Measurements from ENCODE around the gene SLC35F3.
"Not testable (repeated sequence)": the region's sequence is repeated elsewhere in the genome, so short reads cannot be mapped to it uniquely, and the experiment has no call there.

The SLC35F3 gene

DNA sequence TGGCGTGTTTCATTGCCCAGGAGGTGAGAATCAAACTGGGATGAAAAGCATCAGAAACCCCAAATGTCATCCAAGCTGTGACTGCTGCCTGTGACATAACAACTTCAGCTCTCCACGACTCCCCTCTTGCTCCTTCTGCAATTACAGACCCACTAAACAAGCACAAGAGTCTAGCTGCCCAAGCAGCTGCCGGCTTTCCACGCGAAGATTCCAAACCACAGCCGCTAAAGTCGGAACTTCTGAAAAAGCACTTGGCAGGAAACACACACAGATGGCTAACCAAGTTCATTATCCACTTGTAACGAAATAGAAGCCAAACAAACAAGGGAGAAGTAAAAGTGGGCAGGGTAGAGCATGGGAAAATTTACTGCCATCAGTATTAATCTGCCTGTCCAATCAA lies 198.1 kb downstream of the SLC35F3 start:
- no peak for DNase-seq (ENCODE audit: low read depth in 3 of 3, low spot score in 1 of 3)

DNA sequence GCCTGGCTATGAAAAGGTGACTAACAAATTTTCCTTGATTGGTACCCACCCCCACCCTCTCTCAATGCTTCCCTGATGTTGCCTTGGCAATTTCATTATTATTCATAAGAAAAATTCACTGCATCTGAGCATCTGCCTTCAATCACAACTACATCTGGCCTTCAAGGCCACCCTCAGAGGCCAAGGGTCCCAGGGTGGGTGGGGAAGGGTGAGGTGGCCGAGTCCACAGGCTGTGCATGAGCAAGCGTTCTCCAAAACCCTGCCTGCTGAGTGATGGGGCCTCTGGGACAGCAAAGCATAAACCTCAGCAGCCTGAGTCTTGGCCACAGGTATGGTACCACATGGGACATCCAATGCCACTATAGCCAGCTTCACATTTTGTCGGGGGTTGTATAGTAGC lies 198.7 kb downstream of the SLC35F3 start:
- no peak for DNase-seq (ENCODE audit: low read depth in 3 of 3, low spot score in 1 of 3)

DNA sequence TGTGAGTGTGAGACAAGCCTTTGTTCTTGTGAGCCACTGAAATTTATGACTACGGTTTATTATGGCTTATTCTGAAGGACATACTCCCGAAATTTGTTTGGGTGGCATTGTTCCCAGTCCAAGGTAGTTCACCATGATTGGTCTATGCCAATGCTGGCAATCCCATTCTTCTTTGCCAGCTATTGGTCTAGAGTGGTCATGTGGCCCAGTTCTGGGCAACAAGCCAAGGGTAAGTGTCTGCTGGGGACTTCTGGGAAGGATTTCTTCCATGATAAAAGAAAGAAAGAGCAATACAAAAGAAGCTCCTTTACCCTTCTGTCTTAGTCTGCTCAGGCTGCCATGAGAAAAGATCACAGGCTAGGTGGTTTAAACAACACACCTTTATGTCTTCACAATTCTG lies 201.6 kb downstream of the SLC35F3 start:
- no peak for DNase-seq (ENCODE audit: low read depth in 3 of 3, low spot score in 1 of 3)

DNA sequence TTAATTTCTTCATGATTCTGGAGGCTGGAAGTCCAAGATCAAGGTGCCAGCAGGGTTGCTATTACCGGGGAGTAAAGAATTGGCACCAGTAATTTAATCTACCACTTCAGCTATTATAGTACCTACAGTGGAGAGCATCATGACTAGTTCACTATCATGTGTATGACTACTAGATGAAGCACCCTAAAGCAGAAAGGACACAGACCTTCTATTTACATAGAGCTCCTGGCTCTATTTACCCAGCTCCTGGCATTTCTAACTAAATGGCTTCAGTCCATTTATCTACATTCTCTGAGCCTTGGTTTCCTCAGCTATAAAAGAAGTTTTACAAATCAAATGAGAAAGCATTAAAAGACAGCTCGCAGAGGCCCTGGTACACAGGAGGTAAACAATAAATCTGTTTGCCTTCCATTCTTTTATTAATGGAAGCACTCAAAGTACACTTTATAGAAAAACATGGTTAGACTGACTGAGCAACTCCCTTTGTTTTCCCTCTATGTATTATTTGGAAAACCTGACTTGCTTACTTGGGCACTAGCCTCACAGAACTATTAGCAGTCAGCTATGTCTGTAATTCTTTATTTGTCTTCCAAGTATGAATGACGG lies 203.0 kb downstream of the SLC35F3 start:
- no peak for DNase-seq (ENCODE audit: low read depth in 3 of 3, low spot score in 1 of 3)

DNA sequence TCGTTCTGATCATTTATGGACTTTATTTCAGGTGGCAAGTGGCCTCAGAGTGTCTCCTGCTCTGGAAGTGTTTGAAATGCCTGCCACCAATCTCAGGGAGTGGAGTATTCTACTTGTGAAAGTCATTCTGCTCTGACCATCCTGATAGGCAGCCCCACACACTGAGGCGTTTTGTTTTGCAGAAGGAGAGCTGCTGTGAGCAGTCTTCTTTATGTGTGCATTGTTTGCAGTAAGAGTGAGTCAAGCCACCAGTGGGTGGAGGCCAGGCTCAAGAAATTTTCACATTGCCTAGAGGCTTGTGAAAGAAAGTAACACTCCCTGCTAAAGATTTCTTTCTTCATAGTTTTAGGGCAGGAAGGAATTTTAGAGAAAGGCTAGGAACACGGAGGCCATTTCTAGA lies 204.4 kb downstream of the SLC35F3 start:
- DNase-seq (ENCODE audit: low read depth in 3 of 3, low spot score in 1 of 3), result no peak

DNA sequence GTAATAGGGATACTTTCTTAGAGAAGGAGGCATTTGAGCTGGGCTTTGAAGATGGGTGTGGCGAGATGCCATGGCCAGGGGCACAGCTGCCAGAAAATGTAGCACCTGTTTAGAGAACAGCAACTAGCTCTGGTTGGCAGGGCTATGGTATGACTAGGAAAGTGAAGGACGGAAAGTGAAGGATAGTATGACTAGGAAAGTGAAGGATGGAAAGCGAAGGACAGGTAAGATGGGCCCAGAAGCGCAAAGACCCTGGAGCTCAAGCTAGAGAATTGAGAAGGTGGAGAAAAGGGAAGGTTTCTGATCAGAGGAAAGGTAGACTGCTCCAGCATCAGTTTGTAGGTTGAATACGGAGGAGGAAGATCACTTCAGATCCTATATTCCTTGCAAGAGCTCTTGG lies 205.4 kb downstream of the SLC35F3 start:
- no peak for DNase-seq (ENCODE audit: low read depth in 3 of 3, low spot score in 1 of 3)

DNA sequence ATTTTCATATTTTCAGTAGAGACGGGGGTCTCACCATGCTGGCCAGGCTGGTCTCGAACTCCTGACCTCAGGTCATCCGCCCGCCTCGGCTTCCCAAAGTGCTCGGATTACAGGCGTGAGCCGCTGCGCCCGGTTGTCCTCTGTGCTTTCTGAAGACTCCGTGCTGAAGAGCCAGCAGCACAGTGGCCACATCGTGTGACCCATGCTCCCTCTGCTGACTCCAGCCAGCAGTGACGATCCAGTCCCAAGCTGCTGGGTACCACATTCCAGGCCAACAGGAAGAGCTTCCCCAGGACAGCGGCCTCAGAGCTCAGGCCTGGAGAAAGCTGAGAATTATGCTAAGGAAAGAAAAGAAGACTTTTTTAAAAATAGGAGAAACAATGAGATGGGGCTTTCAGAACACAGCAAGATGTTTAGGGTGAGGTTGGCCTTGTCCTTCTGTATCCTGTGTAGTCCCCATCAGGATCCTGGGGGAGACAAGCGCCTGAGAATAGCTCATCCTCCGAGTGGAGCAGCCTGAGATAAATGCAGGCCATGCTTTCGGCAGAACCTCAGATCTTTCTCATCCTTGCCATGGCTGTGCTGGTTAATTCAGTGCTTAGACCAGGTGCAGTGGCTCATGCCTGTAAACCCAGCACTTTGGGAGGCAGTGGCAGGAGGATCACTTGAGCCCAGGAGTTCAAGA lies 207.1 kb downstream of the SLC35F3 start:
- no peak for DNase-seq (ENCODE audit: low read depth in 3 of 3, low spot score in 1 of 3)

DNA sequence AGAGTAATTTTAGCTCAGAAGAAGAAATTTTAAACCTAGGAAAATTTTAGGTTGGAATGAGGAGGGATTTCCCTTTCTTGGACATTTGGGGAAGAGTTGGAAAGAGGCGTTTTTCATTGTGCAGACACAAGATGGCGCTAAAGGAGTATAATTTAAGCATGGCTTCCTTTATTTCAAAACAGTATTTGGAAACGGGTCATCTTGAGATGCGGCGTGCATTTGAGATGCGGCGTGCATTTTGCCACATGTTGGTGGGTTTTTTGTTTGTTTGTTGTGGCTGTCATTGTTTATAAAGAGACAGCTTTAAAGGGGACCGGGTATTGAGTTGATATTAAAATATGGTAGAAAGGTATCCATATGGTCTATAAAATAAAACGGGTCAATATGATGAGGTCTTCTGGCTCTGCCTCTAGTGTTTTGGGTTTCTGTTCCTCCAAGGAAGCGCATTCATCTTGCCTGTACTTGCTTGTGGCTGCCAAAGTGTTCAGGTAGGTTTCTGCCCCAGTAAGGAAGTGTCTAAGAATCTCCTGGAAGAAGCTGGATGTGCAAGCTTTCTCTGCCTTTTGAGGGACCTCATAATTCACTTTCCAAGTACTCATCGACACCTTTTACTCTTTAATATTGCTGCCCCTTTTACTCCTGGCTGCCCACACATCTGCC lies 210.3 kb downstream of the SLC35F3 start:
- no peak for DNase-seq (ENCODE audit: low read depth in 3 of 3, low spot score in 1 of 3)

DNA sequence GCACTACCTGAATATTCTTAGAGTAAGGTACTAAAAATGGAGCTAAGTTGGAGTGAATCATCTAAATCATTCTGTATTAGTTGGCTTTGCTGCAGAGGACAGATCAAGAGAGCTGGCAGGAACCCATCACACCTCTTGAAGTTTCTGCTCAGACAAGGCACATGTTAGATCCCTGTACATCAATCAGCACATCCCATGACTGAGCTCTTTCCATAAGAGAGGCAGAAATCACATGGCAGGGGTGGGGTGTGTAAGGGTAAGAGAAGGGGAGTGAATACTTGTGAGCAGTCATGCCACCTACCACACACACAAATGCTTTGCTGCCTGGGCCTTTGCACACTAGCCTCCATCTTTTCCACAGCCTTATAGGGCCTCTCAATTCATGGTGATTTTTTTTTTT lies 214.4 kb downstream of the SLC35F3 start:
- DNase-seq (ENCODE audit: low read depth in 3 of 3, low spot score in 1 of 3), result no peak

DNA sequence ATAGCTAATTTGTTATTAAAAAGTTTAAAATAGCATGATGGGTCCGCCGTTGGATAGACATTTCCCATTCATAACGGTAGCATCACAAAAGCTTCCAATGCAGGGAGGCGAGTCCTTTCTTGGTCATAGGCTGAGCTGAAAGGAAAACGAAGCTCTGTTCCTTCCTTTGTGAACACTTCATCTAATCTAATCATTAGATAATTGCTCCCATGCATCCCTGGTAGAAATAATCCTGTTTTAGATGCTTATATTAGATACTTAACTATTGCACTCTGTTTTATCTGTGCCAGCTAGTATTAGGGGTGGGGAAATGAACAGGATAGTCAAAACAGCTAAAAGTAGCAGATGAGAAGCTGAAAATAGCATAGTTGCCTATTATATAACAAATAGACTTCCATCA lies 215.0 kb downstream of the SLC35F3 start:
- no peak for DNase-seq (ENCODE audit: low read depth in 3 of 3, low spot score in 1 of 3)

DNA sequence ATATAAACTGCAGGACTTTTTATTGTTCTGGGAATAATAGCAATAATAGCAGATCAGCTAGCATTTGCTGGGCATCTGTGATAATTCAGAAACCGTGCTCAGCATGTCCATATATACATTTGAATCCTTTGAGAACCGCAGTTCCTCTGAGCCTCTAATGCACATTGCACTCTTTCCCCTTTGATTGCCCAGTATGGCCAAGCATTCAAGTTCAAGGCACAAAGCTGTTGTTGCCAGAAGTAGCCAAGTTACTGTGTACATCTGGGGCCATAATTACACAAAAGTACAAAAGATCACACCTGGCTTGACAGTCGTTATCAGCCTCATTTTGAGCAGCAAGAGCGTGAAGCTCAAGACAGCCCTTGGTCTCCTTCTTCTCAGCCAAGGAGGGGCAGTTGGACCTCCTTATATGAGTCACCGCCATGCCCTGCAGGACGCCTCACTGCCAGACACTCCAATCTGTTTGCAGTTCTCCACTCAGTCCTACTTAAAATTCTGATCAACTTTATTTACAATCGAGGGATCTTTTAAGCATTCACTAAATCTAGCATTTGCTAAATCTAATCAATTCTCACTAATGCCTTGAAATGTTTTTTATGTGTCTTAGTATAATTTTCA lies 216.0 kb downstream of the SLC35F3 start:
- DNase-seq (ENCODE audit: low read depth in 3 of 3, low spot score in 1 of 3), result no peak

DNA sequence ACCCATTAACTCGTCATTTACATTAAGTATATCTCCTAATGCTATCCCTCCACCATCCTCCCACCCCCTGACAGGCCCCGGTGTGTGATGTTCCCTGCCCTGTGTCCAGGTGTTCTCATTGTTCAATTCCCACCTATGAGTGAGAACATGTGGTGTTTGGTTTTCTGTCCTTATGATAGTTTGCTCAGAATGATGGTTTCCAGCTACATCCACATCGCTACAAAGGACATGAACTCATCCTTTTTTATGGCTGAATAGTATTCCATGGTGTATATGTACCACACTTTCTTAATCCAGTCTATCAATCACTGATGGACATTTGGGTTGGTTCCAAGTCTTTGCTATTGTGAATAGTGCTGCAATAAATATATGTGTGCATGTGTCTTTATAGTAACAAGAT lies 217.2 kb downstream of the SLC35F3 start:
- DNase-seq (ENCODE audit: low read depth in 3 of 3, low spot score in 1 of 3), result not testable (repeated sequence)

DNA sequence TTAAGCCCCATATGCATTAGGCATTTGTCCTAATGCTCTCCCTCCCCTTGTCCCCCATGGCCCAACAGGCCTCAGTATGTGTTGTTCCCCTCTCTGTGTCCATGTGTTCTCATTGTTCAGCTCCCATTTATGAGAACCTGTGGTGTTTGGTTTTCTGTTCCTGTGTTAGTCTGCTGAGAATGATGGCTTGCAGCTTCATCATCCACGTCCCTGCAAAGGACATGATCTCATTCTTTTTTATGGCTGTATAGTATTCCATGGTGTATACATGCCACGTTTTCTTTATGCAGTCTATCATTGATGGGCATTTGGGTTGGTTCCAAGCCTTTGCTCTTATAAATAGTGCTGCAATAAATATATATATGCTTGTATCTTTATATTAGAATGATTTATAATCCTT lies 218.1 kb downstream of the SLC35F3 start:
- not testable (repeated sequence) for DNase-seq (ENCODE audit: low read depth in 3 of 3, low spot score in 1 of 3)

DNA sequence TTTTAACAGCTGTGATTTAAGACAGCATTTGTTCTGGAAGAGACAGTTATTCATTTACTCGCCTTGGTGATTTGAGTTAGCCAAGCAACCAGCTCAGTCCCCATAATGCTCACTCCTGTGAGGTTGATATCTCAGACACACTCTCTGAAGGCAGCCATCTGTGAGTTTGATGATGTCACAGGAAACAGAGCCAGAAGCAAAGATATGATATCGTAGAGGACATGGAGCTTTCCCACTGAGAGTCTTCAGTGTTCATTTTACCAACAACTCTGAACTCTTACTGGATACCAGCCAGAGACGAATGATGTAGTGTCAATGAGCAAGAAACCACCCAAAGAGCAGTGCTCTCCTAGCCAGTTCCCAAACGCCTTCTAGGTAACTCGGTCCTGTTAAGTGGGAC lies 219.4 kb downstream of the SLC35F3 start:
- no peak for DNase-seq (ENCODE audit: low read depth in 3 of 3, low spot score in 1 of 3)

DNA sequence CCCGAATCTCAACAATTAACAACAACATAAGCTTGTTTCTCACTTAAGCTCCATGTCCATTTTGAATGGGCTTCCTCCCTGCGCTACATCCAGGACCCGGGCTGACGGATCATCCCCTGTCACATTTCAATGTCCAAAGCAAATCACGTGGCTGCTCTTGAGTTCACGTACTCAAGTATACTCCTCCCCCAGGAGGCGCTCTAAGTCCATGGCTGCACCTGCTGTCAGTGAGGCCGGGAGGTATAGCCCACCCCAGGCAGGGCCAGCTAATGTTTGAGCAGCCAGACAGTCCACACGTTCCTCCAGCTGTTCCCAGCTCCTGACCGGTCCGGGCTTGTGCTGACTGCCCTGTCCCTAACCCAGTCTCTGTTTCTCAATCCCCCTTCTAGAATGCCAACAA lies 220.8 kb downstream of the SLC35F3 start:
- no peak for DNase-seq (ENCODE audit: low read depth in 3 of 3, low spot score in 1 of 3)

DNA sequence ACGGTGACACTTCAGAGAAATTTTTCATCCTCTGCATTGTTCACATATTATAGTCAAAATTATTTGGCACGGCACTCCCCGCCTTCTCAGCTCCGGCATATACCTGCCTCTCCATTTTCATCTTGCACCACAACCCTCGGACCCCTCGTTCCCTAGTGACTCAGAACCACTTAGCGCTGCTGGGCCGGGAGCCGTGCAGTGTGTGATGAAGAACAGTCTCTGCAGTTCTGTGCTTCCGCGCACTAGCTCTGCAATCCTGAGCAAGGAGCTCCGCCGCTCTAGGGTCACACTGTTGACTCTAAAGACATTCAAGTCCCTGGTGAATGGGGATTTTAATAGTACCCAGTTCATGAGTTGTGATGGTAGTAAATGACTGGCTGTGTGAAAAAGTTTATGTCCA lies 221.2 kb downstream of the SLC35F3 start:
- DNase-seq (ENCODE audit: low read depth in 3 of 3, low spot score in 1 of 3), result no peak

DNA sequence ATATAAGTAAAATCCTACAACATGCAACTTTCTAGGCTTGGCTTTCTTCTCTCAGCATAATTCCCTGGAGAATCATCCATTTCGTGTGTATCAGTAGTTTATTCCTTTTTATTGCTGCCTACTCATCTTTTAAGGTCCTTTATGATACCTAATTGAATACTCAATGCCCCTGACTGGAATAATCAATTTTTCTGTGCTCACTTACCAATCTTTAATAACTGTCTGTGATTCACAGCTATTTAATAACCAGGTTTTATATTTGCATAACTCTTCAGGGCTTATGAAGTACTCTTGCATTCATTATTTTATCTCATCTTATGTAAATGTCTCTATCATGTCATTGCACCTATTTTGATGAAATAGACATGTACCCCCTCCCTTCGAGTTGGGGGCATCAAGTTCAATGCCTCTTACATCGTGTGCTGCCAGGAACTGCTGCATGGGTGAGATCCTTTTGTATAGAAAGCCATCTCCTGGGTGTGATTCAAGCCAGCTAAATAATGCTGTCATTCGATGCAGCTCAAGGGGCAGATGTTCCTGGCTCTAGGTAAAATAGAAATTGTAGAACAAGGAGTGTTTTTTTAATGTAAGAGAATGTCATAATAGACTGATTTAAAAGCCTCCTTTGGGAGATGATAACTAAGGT lies 222.7 kb downstream of the SLC35F3 start:
- DNase-seq (ENCODE audit: low read depth in 3 of 3, low spot score in 1 of 3), result no peak

DNA sequence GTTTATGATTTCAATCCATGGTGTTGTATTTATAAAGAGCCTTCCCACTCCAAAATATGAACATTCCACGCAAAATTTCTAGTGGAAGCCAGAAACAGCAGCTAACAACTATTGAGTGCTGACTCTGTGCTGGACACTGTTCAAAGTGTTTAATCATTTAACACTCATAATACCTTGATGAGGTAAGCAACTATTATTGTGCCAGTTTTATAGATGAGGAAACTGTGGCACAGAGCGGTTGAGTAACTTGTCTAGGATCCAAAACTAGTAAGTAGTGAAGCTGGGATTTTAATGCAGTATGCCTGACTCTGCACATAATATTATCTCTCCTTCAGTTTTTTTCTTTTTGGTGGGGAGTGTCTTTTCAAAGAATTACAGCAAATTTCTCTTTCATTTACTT lies 228.3 kb downstream of the SLC35F3 start:
- DNase-seq (ENCODE audit: low read depth in 3 of 3, low spot score in 1 of 3), result no peak

DNA sequence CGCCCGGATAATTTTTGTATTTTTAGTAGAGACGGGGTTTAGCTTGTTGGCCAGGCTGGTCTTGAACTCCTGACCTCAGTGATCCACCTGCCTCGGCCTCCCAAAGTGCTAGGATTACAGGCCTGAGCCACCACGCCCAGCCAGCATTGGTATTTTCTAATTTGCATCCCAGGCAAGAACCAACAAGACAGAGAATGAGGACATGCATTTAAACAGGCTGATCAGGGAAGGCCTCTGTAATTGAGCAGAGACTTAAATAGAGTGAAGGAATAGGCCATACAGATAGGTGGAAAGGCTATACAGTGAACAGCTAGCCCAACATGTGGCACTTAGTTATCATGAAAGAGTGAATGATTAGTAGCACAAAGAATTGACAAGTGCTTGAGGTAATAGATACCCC lies 230.4 kb downstream of the SLC35F3 start:
- no peak for DNase-seq (ENCODE audit: low read depth in 3 of 3, low spot score in 1 of 3)

DNA sequence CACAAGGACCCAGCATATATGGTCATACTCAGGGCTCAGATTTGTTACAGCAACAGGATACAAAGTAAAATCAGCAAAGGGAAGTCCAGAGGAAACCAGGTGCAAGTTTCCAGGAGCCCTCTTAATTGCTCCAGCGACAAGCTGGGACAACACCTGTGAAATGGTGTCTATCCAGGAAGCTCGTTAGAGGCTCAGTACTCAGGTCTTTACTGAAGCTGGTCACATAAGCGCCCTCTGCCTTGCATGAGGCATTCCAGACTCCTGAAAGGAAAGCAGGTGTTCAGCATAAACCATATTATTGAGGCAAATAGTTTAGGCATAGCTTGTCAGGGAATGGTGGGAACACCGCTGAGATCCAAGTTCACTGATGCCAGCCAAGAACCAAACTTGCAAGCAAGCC lies 231.0 kb downstream of the SLC35F3 start:
- DNase-seq (ENCODE audit: low read depth in 3 of 3, low spot score in 1 of 3), result no peak

DNA sequence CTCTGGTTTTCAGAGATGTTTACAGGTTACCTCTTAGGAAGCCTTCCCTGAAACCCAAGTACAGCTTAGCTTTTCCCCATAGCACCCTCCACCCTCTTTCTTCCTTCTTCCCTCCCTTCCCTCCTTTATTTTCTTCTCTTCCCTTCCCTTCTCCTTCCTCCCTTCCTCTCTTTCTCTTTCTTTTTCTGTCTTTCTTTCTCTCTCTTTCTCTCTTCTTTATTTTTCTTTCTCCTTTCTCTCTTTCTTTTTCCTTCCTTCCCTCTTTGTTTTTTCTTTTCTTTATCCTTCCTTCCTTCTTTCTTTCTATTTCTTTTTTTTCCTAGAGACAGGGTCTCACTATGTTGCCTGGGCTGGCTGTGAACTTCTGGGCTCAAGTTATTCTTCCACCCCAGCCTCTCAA lies 231.6 kb downstream of the SLC35F3 start:
- DNase-seq (ENCODE audit: low read depth in 3 of 3, low spot score in 1 of 3), result no peak

DNA sequence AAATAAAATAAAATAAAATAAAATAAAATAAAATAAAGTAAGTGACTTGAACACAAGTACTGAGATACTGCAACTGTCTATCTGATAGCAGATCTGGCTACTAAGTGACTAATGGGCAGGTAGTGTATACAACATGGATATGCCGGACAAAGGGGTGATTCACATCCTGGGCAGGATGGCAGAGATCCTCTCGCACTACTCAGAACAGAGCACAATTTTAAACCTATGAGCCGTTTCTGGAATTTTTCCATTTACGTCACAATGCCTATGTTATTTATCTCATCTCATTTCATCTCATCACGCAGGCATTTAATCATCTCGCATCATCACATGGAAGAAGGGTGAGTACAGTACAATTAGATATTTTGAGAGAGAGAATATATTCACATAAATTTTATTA lies 235.5 kb downstream of the SLC35F3 start:
- no peak for DNase-seq (ENCODE audit: low read depth in 3 of 3, low spot score in 1 of 3)
